Liver (tissue), 3 donors: ENCODE measurements around the gene IGSF6.

Experiments
- CTCF ChIP-seq: fragments of 150-350 bp; IDR thresholded peaks from 2 replicates; pipeline ENCODE4 v1.5.1; 2017; ENCODE audit warnings: improper control_type of control experiment, low read depth, low read length; ENCODE audit not compliant: missing input control
- GABPA ChIP-seq, 2 donors: IDR thresholded peaks in 1 of 2; conservative IDR thresholded peaks in 1 of 2; 2 replicates each; pipeline ENCODE4 v1.6.1; 2016; ENCODE audit warnings: antibody characterized with exemption in 2 of 2, mild to moderate bottlenecking in 1 of 2, moderate library complexity in 1 of 2
- donor health status: healthy.
- donor health status: healthy.

GRCh38 chr16:21685034-21685455 is 32.6 kb upstream of the IGSF6 start:
- TF ChIP-seq CTCF = no peak
- no peak for TF ChIP-seq GABPA (IDR thresholded peaks at IDR 0.05 in 1 of 2, conservative IDR thresholded peaks at IDR 0.05 in 1 of 2)
